Hippocampal formation (tissue), 2 donors: ENCODE measurements around the gene CLK2.

Source experiments
- DNase-seq, 2 donors: peaks; one replicate each; lab custom pipeline; 2025; lab: John Stamatoyannopoulos, UW

CLK2 gene

DNA sequence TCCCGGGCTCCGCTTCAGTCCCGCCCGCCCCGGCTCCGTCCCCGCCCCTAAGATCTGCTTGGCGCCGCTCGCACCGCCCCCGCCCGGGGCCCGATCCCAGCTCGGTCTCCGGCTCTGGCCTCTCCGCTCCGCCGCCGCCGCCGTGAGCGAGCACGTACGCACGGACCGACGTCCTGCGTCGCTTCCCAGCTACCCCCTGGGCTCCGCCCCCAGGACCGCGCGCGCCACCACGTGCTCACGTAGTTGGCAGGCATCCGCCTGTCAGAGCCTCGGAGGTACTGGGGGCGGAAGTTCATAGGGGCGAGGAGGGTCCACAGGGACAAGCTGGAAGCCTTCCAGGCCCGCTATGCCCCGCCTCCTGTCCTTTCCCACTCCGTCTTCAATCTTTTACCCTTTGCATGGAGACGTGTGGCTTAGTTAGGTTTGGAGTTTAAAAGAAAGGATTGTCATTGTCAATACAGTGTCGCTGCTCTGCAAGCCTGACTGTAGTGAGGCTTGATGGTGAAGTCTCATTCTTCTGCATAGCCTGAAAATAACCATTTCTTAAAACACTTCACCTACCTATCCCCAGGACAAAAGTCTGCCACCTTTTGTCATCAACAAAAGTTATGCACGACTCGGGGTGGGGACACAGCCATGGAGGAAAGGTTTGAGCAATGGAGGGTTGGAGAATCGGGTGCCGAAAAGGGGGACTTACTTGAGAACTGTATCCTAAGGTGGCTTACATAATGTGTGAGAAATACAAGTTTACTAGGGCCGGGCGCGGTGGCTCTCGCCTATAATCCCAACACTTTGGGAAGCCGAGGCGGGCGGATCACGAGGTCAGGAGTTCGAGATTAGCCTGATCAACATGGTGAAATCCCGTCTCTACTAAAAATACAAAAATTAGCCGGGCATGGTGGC, at the start of gene CLK2:
TSS of gene CLK2 (minus strand) at position 162 of the 903 bp plus-strand sequence. CDS start 2,527 bp downstream, outside the sequence.
- DNase-seq = peak; percentile 79 to 89

DNA sequence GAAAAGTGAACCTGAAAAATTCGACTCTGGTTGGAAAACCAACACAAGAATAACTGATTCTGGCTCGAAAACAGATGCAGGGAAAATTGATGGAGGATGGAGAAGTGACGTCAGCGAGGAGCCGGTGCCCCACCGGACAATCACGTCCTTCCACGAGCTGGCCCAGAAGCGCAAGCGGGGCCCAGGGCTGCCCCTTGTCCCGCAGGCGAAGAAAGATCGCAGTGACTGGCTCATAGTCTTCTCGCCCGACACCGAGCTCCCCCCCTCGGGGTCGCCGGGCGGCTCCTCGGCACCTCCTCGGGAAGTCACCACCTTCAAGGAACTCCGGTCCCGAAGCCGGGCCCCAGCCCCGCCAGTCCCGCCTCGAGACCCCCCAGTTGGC, 49.3 kb upstream of the CLK2 start:
- DNase-seq = peak in 1 of 2 donors; percentile 31

DNA sequence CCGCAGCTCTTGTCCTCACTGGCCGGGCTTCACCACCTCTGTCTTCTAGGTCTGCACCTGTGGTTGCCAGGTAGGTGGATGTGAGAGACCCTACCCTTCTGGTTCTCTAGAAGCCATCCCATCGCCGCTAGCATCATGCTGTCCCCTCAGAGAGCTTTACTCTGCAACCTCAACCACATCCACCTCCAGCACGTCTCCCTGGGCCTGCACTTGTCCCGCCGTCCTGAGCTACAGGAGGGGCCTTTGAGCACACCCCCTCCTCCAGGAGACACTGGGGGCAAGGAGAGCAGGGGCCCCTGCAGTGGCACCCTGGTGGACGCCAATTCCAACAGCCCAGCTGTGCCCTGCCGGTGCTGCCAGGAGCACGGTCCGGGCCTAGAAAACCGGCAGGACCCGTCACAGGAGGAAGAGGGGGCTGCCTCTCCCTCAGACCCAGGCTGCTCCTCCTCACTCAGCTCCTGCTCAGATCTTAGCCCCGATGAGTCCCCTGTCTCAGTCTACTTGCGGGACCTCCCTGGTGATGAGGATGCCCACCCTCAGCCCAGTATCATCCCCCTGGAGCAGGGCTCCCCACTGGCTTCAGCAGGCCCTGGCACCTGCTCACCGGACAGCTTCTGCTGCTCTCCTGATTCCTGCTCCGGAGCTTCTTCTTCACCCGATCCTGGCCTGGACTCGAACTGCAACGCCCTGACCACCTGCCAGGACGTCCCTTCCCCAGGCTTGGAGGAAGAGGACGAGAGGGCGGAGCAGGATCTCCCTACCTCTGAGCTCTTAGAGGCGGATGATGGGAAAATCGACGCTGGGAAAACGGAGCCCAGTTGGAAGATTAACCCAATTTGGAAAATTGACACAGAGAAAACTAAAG, 48.6 kb upstream of the CLK2 start:
- DNase-seq = no peak

DNA sequence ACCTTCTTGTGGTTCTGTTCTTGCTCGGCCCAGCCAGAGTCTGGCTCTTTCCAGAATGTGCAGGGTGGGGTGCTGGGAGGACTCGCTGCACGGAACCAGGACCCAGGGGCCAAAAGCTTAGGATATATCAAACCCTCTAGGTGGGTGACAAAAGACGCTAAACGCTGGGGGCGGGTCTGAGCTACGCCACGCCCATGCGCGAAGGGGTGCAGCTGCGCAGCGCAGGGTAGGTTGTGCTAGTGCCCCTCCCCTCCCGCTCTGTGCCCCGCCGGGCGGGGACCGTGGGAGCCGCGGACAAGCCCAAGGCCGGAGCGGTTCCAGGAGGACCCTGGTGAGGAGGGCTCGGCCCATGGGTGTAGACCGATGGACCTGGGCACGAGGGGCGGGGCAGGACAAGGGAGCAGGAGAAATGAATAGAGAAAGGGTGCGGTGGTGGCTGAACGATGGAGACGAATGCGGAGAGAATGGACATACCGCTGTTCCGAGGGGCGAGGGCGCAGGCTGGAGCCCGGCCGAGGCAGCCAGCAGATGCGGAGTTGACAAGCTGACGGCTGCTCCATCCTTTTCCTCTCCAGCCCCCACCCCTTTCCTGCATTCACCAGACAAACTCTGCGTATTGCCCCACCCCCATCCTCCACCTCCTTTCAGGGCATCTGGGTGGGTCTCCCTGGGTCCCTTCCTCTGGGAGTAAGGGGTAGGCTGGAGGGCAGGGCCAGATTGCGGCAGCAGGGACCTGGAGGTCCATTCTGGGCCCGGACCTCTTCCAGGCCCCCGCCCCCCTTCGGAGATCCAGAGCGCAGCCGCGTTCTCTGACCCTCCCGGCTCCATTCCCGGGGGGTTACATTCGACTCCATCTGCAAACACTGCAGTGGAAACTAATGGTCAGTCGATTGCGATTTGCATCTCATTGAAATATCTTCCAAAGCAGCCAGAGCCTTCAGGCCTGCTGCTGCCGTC, 47.6 kb upstream of the CLK2 start, which contains the start of gene RUSC1:
TSS of gene RUSC1 (plus strand) at position 234 of the 957 bp plus-strand sequence. CDS start 880 bp downstream, outside the sequence.
- peak; percentile 41 to 70 for DNase-seq

DNA sequence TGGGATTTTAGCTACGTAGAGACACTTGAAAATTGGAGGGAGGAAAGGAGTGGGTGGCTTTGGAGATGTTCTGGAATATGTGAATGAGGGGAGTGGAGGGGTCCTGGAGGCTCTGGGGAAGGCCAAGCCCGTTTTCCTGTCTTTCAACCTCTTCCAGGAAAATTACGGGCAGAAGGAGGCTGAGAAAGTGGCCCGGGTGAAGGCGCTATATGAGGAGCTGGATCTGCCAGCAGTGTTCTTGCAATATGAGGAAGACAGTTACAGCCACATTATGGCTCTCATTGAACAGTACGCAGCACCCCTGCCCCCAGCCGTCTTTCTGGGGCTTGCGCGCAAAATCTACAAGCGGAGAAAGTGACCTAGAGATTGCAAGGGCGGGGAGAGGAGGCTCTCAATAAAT, 46.9 kb upstream of the CLK2 start:
- no peak for DNase-seq

DNA sequence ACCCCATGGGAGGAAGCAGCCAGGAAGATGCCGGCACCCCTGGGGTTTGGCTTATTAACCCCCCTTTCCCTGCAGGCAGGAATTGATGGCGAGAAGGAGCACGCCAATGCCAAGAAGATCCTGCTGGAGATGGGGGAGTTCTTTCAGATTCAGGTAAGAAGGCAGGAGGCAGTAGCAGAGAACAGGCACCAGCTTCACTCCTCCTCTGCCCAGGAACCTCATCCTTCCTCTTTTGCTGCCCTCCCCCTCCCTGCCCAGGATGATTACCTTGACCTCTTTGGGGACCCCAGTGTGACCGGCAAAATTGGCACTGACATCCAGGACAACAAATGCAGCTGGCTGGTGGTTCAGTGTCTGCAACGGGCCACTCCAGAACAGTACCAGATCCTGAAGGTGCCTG, 46.2 kb upstream of the CLK2 start:
- DNase-seq = no peak

DNA sequence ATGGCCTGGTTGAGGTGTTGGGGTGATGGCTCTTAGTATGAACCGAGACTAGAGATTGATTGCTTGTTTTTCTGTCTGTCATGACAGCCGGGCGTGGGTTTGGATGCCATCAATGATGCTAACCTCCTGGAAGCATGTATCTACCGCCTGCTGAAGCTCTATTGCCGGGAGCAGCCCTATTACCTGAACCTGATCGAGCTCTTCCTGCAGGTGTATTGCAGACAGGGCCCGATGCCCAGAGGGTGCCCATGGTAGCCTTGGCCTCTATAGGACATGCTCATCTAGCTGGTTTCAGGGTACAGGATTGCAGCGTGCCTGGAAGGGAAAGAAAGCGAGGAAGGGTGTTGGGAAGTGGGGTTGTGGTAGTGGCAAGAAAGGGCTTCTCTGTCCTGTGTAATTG, 44.8 kb upstream of the CLK2 start:
- DNase-seq = no peak

DNA sequence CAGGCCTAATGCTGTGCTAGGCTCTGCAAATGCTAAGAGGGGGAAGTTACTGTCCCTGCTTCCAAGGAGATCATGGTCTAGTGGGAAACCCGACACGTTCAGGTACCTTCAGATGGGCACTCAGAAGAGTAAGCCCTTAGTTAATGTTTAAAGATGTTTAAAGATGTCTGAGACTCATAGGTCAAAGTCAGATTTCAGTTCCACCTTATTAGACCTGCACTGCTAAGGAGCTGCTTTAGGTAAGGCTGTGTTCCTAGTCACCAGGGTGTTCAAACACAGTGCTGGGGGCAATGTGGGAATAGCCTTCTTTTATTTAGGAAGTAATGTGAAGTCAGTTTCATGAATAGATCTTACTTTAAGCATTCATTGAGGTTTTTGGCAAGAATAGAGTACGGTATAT, 43.6 kb upstream of the CLK2 start:
- no peak for DNase-seq

DNA sequence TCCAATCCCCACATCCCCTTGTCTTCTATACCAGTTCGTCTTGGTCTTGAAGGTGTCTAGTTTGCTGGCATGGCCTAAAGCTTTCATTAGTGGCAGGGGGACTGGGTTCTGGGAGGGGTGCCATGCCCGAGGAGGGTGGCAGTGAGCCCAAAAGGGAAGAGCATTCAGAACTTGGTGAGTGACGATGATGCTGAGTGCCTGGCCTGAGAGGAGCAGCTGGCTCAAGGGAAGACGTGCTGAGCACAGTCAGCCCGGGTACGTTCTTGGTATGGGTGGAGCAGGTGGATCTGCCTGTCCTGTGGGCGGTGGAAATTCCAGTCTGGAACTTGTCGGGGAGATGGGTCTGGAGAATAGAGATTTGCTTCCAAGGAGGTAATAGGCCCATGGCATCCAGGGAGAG, 40.0 kb upstream of the CLK2 start:
- peak in 1 of 2 donors; percentile 20 for DNase-seq

DNA sequence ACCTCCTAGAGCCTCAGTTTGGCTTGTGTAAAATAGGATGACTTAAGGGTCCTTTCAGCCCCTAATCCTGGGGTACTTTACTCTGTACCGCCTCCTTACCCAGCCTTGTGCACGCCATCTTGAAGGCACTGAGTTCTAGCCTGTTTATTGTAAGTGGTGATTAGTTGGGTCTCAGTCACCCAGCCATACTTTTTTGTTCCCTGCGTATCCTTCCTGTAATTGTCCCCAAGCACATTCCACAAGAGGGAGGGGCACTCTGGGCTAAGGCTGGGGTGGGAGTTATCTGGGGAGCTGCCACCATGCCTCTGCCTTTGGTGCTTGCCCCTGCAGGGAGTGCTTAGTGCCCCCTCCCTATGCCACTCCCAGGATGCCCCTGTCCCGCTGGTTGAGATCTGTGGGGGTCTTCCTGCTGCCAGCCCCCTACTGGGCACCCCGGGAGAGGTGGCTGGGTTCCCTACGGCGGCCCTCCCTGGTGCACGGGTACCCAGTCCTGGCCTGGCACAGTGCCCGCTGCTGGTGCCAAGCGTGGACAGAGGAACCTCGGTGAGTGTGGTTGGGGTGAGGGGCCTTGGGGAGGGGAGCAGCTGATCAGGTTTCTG, 36.2 kb upstream of the CLK2 start:
- DNase-seq = no peak

DNA sequence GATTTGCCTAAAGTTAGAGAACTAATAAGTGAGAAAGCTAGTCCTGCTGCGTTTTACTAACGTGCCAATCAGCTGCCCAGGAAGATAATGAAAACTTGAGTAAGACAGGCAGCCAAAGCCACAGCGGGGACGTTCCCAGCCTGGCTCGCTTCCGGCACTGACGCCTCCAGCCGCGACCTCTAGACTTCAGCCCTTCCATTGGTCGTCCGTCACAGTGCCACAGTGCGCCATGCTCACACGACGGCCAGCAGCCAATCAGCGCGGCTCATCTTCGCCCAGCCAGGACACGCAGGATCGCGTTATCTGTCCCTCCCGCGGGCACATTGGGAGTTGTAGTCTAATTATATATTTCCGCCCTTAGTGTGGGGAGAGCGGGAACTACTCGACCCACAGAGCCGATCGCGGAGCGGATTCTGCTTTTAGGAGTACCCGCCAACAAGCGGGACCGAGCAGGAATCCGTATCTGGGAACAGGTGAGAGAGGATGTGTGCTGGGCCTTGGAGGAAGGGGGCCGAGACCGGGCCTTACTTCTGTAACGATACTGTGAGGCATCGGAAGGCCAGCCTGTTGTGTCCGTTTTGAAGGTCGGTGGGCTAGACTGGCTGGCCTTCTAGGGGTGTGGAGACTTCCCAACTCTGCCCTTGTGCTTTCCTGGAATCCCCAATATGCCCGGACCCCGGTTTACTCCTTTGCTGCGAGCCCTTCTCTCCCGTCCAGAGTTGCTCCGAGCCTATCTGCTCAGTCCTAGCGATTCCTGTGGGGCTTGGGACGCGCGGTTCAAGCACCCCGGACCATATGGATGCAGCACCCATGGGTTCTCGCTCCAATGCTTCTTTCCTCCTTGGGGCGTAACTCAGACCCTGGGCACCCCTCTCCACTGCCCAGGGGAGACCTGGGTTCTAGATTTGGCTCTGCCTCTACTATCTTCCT, 35.5 kb upstream of the CLK2 start, which contains the start of gene FDPS:
TSS of gene FDPS (plus strand) at position 374 of the 930 bp plus-strand sequence. CDS start 924 bp downstream, outside the sequence.
- DNase-seq = peak; percentile 98 to 99

DNA sequence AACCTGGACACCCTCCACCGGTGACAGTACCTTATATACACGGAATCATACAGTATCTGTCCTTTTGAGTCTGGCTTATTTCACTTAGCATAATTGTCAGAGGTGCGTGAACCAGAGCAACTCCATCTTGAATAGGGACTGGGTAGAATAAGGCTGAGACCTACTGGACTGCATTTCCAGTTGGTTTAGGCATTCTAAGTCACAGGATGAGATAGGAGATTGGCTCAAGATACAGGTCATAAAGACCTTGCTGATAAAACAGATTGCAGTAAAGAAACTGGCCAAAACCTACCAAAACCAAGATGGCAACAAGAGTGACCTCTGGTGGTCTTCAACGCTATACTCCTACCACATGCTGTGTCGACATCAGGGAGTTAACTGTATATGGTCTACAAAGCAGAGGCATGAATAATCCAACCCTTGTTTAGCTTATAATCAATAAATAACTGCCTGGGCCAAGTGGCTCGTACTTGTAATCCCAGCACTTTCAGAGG, 34.0 kb upstream of the CLK2 start:
- DNase-seq = no peak

DNA sequence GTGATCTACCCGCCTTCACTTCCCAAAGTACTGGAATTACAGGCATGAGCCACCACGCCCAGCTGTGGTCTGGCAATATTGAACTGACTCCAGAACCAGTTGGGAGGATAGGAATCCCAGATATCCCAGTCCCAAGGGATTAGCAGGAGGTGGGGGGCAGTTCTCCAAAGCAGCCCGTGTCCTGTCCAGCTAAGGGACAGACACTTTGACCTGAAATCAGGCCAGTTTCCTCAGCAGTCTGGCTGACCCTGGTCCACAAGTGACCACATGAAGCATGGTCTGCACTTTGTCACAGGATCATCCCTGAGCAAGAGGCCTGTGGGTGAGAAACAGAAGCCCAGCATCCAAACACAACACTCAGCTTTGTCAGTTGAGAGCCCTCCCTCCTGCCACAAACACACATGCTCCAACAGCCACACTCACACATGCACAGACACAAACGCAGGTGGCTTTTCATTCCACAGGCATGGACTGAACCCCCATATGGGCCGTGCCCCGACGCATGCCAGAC, 32.6 kb upstream of the CLK2 start:
- no peak for DNase-seq

DNA sequence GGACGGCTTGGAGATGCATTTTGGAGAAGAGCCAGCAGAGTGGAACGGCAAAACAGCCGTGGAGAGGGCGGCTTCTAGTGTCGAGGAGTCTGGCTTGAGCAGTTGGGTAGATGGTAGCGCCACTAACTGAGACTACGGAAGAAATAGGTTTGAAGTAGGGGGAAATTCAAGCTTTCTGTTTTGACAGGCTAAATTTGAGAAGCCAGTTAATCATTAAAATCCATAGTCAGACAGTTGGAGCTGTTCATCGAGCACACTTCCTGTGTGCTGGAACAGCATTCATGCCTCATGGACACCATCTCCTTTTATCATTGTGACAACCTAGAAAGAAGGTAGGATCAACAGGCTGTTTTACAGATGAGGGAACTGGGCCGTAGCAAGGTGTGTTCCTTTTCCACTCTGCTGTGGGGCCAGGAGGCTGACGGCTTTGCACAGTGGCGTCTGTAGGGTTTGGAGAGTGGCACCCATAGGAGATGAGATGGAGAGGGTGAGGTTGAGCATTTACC, 31.3 kb upstream of the CLK2 start:
- DNase-seq = no peak

DNA sequence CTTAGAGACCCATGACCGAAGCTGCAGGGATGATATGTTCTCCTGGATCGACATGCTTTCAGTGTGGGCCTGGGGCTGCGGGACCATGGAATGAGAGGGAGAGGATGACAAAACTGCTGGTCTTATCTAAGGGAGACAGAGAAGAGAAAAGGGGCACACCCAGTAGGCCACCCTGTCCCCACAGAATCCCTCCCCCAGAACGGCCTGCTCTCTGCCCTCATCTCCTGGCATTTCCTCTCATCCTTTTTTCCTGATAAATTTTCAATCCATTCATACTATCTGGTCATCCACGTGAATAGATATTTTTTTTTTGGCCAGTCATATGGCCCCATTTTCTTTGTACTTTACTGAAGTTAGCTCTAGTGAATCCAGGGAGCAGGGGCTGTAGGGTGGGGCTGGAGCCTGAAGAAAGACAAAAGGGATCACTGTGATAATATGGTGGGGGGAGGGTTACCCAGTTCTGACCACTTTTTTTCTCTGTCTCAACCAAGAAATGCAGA, 28.1 kb upstream of the CLK2 start, which contains the start of gene PKLR:
TSS of gene PKLR (minus strand) at position 97 of the 500 bp plus-strand sequence. CDS start at position 54, 43 bp downstream.
- DNase-seq = no peak

DNA sequence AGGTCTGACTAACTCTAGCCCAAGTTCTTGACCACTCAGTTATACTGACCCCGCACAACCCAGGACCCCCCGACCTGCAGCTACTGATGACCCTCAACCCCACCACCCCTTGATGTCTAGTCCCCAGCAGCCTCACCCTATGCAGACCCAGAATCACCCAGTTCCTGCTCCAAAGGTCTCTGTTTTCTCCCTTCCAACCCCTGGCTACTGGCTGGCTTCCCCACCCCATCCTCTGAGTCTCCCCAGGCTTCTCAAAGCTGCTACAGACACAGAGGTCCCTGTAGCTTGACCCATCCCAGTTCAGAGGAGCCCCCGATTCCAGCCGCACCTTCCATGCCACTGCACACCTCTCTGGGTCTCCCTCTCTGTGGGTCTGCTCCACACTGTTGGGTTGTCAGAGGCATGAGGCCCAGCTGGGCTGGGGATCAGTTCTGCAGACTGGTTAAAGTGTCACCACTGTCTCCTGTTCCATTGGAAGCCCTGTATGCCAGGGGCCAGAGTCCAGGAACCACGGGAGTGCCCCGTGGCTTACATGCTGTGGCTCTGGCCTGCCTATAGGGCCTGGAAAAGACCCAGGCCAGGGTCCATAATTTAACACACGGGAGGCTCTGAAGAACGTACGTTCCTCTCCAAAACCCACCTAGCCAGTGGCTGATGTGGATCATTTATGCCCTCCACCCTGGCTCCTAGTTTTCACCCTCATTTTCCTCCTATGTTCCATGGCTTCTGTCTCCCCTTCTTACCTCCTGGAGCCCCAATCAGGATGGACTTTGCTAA, 27.4 kb upstream of the CLK2 start:
- no peak for DNase-seq

DNA sequence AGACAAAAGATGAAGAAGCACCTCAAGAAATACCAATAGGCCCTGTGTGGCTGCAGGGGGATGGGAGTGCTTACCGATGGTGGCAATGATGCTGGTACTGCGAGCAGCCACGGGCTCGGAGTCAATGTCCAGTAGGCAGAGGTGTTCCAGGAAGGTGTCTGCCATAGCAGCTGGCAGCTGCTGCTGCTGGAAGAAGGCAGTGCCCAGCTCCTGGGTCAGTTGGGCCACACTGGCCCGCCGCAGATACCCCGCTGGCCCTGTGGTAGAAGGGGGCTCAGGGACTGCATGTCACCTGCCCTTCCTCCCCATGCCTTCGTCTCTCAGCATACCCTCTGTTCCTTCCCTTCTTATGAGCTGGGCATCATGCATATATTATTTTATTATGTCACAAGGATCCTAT, 26.7 kb upstream of the CLK2 start:
- DNase-seq = no peak

DNA sequence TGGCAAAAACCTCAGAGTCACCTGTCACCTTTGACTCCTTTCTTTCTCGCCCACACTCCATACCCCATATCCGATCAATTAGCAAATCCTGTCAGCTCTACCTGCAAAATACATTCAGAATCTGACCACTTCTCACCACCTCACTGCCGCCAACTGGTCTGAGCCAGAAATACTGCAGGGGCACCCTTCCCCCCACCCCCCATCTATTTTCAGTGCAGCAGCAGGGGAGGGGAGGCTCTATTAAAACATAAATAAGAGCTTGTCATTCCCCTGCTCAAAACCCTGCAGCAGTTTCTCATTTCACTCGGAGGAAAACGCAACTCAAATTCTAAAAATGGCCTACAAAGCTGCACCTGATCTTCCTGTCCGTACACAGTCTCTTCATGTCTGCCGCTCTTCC, 24.1 kb upstream of the CLK2 start:
- DNase-seq = no peak
